ES-I3 (cell line): ENCODE measurements around the gene CARS2.
"Not testable (repeated sequence)": the region's sequence is repeated elsewhere in the genome, so short reads cannot be mapped to it uniquely, and the experiment has no call there.

Source experiments
- H3K36me3 ChIP-seq: 2 replicates; pipeline ENCODE4 v1.6.1; 2013; ENCODE audit warnings: mild to moderate bottlenecking, low read length, control low read depth, moderate library complexity; ENCODE audit not compliant: insufficient read depth
- H3K4me1 ChIP-seq: 2 replicates; pipeline ENCODE4 v1.6.1; 2013; ENCODE audit warnings: mild to moderate bottlenecking, control low read depth, low read length; ENCODE audit not compliant: insufficient read depth
- H3K9ac ChIP-seq: 2 replicates; pipeline ENCODE4 v1.6.1; 2013; ENCODE audit warnings: low read depth, mild to moderate bottlenecking, low read length, moderate library complexity
- H3K9me3 ChIP-seq: 2 replicates; pipeline ENCODE4 v1.6.1; 2013; ENCODE audit warnings: mild to moderate bottlenecking, low read length, moderate library complexity; ENCODE audit not compliant: control insufficient read depth, insufficient read depth

CARS2 gene

DNA sequence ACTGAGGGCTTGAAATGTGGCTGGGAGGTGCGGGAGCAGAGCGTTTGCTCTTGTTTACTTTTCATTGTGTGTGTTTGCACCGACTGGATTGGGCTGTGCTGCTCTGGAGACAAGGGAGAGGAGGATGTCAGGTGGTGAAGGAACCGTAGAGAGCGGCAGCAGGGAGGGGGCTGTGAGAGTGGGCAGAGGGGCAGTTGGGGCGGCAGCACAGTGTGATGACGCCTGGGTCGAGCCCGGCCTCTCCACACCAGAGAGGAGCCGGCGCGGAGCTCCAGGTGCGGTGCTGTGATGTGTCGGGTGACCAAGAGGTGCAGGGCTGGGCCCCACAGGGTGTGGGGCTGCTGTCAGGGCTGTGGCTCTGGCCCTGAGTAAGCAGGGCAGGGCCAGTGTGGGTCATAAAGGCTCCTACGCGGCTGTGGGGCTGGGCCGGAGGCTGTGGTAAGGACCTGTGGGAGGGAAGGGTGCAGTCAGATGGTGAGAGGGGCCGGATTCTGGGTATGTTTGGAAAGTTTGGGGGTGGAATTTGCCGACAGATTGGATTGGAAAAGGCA is 80.1 kb downstream of the CARS2 start:
- Histone ChIP-seq H3K4me1 (no peaks in the 10 kb centered on the region; the same call in 1 of the 2 replicates), H3K9me3 (no peaks in the 10 kb centered on the region), H3K9ac (no peak overlapping the region), H3K36me3 (peaks cover 3% of the 10 kb centered on the region)

DNA sequence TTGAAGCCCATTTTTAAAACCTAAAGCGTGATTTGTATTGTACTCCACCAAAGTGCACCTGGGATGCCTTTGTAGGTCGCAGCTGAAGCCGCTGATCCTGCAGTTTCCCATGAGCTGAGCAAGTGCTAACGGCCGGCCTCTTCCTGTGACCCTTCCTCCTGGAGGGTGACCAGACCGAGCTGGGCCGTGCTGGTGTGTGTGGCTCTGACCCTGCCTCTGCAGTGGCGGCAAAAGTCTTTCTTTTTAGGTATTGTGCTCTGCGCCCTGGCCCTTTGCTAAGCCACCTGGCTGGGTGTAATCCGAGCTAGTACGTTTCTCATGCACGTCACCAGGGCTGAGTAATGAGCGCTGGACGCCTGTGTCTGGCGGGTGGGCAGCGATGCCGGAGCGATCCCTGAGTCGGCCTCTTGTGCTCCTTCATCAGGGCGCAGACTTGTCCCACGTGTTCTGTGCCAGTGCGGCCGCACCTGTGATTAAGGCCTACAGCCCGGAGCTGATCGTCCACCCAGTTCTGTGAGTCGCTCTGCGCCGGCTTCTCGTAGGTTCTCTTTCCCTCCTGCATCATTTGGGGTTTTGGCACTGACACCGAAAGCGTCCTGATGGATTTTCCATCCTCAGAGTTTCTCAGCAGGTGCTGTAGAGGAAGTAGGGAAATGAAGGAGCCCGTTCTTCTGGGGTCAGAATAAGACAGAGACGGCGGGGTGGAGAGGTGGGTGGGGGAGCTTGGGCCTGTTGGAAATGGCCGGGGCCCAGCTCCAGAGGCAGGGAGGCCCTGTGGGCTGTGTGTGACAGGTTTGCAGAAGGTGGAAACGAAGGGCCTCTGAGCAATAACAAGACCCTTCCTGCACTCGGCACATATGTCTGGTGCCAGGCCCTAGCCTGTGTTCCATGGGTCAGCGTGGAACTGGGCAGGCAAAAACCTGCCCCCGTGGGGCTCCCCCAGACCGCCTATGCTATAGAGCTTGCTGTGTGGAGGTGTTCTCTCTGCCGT is 80.9 kb downstream of the CARS2 start:
- H3K36me3 ChIP-seq = peaks cover 3% of the 10 kb centered on the region
- H3K4me1 ChIP-seq = no peaks in the 10 kb centered on the region; the same call in 1 of the 2 replicates
- no peak overlapping the region for H3K9ac ChIP-seq
- no peaks in the 10 kb centered on the region for H3K9me3 ChIP-seq

DNA sequence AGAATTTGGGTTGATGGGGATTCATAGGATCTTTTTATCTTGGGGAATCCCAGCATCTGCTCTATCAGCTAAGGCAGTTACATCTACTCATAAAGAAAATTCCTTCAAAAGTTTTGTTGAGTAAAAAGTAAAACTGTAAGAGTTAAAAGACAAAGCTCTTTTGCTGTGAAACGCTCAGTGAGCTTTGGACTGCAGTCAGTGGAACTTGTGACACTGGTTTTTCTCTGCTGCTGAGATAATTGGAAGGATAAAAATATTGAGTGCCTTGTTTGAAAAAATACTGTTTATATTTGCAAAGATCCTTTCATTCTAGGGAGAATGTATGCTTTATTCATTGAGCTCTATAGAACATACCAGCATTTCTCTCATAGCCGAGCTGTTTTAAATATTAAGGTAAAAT is 85.3 kb downstream of the CARS2 start:
- no peaks in the 10 kb centered on the region for H3K9me3 ChIP-seq
- H3K36me3 ChIP-seq = peaks cover 3% of the 10 kb centered on the region
- peaks cover 14% of the 10 kb centered on the region for H3K4me1 ChIP-seq
- H3K9ac ChIP-seq = no peak overlapping the region

DNA sequence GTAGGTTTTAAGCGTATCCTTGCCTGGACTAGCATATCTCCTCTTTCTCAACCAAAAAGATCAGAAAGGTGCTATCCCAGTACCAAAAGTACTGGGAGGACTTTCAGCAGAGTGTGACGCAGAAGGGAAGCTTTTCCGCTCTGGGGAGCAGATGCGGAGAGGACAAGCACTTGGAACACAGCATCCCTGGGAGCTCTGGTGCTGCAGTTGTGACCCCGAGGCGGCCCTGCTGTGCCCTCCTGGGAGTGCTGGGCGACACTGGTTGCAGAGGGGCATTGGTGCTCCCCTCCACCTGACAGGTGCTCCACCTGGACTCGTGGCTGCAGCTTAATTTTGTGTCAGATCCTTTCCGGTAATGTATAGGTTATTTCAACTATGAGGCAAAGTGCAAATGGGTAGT is 87.1 kb downstream of the CARS2 start:
- no peaks in the 10 kb centered on the region for H3K9me3 ChIP-seq
- peaks cover 3% of the 10 kb centered on the region; the same call in 1 of the 2 replicates for H3K36me3 ChIP-seq
- peaks cover 14% of the 10 kb centered on the region for H3K4me1 ChIP-seq
- no peak overlapping the region for H3K9ac ChIP-seq

DNA sequence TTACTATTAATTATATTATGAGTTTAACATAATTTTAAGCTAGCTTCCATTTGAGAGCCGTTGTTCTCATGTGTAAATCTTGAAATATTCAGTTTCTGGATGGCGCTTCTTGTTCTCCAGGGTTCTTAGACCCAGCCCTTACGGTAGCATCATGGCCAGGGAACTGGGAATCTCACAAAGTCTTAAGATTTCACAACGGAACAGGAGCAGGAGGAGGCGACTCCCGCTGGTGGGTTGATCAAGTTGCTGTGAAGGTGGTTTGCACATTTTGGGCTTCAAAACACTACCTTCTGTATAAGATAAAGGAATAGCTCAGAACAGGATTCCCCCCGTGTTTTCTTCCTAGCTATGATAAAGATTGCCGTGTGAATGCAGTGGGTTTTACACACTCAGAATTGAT is 87.7 kb downstream of the CARS2 start:
- Histone ChIP-seq H3K36me3 (peaks cover 1% of the 10 kb centered on the region; the same call in 1 of the 2 replicates), H3K9ac (no peak overlapping the region), H3K9me3 (no peaks in the 10 kb centered on the region), H3K4me1 (peaks cover 14% of the 10 kb centered on the region)

DNA sequence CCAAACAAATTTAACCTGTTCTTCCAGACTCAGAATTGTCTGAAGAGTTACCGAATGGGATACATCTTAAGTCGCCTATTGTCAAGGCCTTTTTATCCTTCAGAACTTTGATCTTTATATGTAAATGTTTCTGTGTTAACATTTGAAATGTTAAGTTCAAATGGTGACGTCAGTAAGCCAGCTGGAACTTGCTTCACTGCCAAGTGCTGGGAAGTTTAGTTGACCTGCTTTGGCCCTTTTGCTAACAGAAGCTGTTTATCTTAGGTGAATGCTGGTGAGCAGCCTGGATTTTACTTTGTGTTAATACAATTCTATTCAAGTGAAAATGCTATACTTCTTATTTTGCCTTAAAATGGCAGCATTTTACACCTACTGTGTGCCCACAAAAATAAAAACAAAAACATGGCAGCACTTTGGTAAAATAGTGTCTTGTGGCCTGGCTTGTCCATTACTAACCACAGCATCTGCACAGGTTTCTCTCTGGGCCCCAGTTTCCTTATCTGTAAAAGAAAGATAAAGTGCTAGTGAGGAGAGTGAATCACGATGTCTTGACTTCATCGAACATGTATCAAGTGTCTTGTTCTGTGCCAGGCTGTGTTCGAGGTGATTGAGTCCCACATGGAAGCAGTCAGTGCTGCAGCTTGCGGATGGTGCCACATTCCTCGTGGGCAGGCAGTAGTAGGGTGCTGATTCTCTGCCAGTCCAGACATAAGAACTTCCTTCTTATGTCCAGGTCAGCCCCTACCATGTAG is 88.4 kb downstream of the CARS2 start:
- no peaks in the 10 kb centered on the region; the same call in 1 of the 2 replicates for H3K36me3 ChIP-seq
- no peaks in the 10 kb centered on the region for H3K9me3 ChIP-seq
- H3K9ac ChIP-seq = peak overlapping the region; percentile 9; the same call in 1 of the 2 replicates

DNA sequence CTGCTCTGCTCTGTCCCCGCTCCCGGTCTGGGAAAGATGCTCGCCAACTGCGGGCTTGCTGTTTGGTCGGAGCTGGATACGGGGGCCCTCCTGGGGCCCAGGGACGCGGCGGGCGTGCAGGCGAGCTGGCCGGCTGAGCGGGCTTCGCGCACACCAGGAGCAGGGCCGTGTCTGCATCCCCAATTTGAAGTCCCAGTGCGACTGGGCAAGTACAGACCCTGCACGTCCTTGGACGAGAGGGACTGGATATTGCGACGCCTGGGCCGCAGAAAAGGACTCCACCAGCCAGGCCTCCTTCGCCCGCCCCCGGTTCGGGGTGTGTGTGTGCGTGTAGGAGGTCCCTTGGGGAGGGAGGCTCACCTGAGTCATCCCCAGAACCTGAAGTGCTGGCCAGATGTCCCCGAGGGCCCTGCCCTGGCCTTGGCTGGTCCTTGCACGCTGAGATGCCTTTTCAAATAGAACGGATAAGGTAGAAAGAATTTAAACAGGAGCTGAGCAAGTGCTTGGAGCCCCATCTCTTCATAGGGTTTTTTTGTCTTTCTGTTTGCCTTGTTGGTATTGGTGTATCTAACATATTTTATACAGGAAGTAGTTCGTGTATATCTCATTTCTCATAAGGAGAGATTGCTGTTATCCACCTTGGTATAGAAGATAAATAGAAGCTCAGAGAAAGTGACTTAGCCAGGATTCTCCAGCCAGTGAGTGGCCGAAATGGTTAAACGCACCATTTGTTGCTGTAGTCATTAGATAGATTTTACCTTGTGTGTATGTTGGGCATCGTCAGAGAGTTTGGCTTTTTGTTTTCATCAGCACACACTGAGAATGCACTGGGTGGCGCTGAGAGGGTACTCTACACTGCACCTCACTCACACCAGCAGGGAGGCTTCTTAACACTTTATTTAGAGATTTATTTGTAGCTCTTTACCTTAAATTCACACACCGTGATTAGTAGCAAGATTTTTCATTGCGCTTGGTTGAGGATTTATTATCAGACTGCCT is 89.5 kb downstream of the CARS2 start:
- peak overlapping the region; percentile 73 for H3K9ac ChIP-seq
- no peaks in the 10 kb centered on the region for H3K36me3 ChIP-seq
- no peaks in the 10 kb centered on the region for H3K9me3 ChIP-seq
- H3K4me1 ChIP-seq = peaks cover 14% of the 10 kb centered on the region

More for the DNA sequence above, 88.4 kb downstream of the CARS2 start:
- H3K4me1 ChIP-seq = peaks cover 14% of the 10 kb centered on the region

DNA sequence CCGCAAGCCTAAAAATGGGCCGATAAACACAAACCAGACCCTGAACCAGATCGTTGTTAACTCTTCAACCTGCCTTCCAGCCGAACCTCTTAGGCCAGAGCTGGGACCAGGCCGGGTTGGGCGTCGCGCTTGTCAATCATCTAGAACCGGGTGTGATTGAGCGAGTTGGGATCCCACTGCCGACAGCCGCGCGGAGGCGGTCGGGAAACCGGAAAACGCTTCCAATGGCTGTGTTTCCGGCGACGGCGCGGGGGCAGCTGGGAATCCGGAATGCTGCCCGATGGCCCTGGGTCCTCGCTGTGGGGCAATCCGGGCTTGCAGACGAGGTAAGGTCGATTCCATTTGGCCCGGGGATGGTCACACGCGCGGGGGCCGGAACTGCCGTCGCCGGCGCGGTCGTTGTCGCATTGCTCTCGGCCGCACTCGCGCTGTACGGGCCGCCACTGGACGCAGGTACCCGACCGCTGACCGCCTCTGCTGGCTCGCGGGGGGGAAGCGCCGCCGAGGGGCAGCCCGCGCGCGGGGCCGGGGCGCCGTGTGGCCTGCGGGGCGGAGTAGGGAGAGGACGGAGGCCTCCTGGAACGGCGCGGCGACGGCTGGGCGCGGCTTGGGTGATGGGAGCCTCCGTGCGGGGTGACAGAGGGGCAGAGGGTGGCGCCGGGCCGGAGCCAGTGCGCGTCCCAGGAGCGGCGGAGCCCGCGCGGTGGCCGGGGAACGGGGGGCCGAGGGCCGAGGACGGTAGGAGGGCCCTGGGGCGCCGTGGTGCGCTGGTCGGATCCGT is 90.4 kb downstream of the CARS2 start, which contains the start of gene NAXD:
NAXD (plus strand) TSS at position 224 of the 781 bp plus-strand sequence; CDS start at position 281, 57 bp downstream.
- Histone ChIP-seq H3K4me1 (peaks cover 15% of the 10 kb centered on the region), H3K9ac (peak within 1 kb of the TSS; percentile 73), H3K9me3 (no peaks in the 10 kb centered on the region), H3K36me3 (no peaks in the 10 kb centered on the region)

DNA sequence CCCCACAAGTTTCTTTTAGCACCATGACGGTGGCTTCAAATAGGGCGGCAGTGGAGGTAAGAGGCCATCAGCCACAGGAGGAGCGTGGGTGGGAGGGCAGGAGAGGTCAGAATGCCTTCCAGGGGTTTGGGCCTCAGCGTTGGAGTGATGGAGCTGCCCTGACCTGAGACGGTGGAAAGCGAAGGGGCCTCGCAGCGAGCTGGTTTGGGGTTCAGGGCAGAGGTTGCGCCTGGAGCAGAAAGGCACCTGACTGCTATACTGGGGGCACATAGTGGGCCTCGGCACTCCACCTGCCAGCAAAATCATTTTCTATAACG is 91.0 kb downstream of the CARS2 start:
- H3K9ac ChIP-seq = peak overlapping the region; percentile 73; the same call in 1 of the 2 replicates

DNA sequence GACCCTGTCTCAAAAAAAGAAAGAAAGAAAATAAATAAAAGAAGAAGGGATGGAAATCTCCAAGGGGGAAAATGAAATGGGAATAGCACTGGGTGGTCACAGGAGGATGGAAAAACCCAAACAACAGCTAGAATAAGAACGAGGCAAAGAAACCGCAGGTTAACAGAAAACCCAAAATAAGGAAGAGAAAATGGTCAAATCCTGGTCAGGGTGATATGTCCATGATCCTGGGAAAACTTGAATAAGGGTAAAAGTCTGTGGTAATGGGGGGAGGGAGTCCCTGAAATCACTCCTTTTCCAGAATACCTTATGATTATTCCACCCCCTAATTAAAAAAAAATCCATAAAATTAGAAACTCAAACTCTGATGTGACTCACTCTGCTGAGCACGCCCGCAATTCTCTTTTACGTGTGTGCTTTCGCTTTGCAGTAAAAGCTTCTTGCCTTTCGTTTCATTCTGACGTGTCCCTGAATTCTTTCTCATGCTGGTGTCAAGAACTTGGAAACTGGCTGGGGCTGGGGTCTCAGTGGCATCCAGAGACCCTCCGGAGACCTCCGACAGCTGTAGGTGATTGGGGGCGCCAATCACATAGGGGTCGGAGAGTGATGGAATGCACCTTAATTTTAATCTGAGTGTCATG is 94.8 kb downstream of the CARS2 start:
- H3K4me1 ChIP-seq = peaks cover 6% of the 10 kb centered on the region
- no peak overlapping the region for H3K9ac ChIP-seq
- H3K36me3 ChIP-seq = no peaks in the 10 kb centered on the region
- H3K9me3 ChIP-seq = no peaks in the 10 kb centered on the region

More for the DNA sequence above, 91.0 kb downstream of the CARS2 start:
- H3K36me3 ChIP-seq = no peaks in the 10 kb centered on the region
- no peaks in the 10 kb centered on the region for H3K9me3 ChIP-seq
- peaks cover 20% of the 10 kb centered on the region for H3K4me1 ChIP-seq

DNA sequence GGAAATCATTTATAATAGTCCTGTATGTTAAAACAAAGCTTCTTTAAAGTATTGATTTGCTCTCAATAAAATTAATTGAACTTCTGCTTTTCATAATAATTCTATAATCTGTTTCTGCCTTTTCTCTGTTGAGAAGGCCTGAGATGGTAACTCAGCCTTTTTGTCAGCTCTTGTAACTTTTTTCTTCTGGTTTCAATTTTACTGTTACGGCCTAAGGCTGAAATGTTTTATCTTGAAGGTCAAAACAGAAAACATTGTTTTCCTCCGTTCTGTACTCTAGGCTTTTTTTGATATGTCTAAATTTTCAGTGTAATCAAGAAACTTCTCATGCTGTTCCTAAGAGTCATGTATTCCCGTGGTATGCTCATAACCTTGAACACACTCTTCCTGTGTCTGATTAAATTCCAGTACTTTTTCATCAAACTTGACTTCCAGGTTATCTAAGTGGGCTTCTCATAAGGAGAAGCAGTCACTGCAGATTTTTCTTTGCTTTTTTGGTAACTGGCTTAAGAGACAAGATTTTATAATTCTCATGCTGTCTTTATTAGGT is 98.2 kb downstream of the CARS2 start:
- Histone ChIP-seq H3K36me3 (no peaks in the 10 kb centered on the region), H3K9me3 (no peaks in the 10 kb centered on the region; the same call in 1 of the 2 replicates), H3K4me1 (peaks cover 6% of the 10 kb centered on the region), H3K9ac (no peak overlapping the region)

DNA sequence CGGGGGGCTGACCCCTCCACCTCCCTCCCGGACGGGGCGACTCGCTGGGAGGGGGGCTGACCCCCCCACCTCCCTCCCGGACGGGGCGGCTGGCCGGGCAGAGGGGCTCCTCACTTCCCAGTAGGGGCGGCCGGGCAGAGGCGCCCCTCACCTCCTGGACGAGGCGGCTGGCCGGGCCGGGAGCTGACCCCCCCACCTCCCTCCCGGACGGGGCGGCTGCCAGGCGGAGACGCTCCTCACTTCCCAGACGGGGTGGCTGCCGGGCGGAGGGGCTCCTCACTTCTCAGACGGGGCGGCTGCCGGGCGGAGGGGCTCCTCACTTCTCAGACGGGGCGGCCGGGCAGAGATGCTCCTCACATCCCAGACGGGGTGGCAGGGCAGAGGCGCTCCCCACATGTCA is 99.6 kb downstream of the CARS2 start:
- H3K9me3 ChIP-seq, H3K36me3 ChIP-seq, H3K4me1 ChIP-seq, H3K9ac ChIP-seq: not testable (repeated sequence)
